Nephron (organoid): ENCODE results near the gene PVALEF.
A peak's percentile ranks its signal among the peaks of the same experiment; 100 is the strongest.

Experiments
- H3K27ac Mint-ChIP-seq, 3 experiments: 2 replicates each; pipeline ENCODE4 v1.8.0; 2020; ENCODE audit warnings: mixed read lengths in 3 of 3, mild to moderate bottlenecking in 2 of 3, moderate library complexity in 1 of 3
- H3K27me3 Mint-ChIP-seq: 2 replicates; pipeline ENCODE4 v1.8.0; 2021; ENCODE audit warnings: low read depth, mild to moderate bottlenecking, moderate library complexity, mixed read lengths
- H3K36me3 Mint-ChIP-seq: 2 replicates; pipeline ENCODE4 v1.8.0; 2020; ENCODE audit warnings: low read depth, mixed read lengths
- H3K4me1 Mint-ChIP-seq: 2 replicates; pipeline ENCODE4 v1.8.0; 2020; ENCODE audit warnings: mixed read lengths
- H3K4me3 Mint-ChIP-seq, 3 experiments: 2 replicates each; pipeline ENCODE4 v1.8.0; 2020; ENCODE audit warnings: mild to moderate bottlenecking in 3 of 3, mixed read lengths in 3 of 3, moderate library complexity in 2 of 3
- H3K9me3 Mint-ChIP-seq: 2 replicates; pipeline ENCODE4 v1.8.0; 2020; ENCODE audit warnings: mixed read lengths
- TF ChIP-seq, protein P1 (sequence below), 3 experiments: fragments of 200-600 bp; sonication (generic); IDR thresholded peaks; one replicate each; pipeline ENCODE4 v1.5.0; 2021; ENCODE audit warnings: antibody characterized with exemption in 3 of 3; ENCODE audit not compliant: unreplicated experiment in 3 of 3

Gene PVALEF

DNA sequence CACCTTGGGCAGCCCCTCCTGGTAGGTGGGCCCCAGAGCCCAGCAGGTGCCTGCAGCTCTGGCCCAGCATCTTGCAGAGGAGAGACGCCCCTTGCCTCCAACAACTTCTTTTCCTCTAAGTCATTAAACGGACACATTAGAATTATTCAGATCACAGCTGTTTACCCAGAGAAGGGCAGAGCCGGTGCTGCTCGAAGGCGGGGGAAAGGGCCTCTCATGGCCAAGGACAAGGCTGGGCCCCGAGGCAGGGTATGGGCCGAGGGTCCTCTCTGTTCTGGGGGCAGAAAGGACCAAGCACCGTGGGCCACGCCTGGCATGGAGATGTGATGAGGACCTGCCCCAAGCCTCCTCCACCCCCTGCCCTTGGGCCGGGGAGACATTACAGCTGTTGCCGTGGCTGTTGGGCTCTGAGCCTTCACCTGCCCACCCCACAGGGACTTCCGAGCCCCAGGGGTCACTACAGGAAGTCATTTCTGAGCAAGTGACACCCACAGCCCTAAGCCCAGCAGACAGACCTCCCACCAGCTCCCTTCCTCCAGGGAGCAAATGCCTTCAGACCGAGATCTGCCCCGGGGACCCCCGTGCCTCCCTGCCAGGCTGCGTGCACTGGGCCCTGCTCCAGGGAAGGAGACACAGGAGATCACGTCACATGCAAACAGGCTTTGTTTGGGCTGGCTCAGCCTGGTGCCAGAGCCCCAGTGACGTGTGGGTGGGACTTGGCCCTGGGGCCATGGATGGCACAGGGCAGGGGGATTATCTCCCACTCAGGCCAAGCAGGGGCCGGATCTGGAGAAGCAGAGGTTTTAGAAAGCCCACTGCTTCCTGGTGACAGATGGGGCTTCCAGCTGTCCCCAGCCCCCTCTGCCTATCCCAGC, 699 bp upstream of the PVALEF start:
- peaks cover 14% of the 10 kb centered on the region for H3K27me3 Mint-ChIP-seq
- H3K9me3 Mint-ChIP-seq: no peaks in the 10 kb centered on the region
- peak overlapping the region; percentile 65 to 77 (median 72) for H3K4me3 Mint-ChIP-seq
- peak overlapping the region; percentile 46 to 68 (median 50) for H3K27ac Mint-ChIP-seq
- H3K36me3 Mint-ChIP-seq: no peaks in the 10 kb centered on the region
- peaks cover 9% of the 10 kb centered on the region for H3K4me1 Mint-ChIP-seq
- TF ChIP-seq, protein P1, sequence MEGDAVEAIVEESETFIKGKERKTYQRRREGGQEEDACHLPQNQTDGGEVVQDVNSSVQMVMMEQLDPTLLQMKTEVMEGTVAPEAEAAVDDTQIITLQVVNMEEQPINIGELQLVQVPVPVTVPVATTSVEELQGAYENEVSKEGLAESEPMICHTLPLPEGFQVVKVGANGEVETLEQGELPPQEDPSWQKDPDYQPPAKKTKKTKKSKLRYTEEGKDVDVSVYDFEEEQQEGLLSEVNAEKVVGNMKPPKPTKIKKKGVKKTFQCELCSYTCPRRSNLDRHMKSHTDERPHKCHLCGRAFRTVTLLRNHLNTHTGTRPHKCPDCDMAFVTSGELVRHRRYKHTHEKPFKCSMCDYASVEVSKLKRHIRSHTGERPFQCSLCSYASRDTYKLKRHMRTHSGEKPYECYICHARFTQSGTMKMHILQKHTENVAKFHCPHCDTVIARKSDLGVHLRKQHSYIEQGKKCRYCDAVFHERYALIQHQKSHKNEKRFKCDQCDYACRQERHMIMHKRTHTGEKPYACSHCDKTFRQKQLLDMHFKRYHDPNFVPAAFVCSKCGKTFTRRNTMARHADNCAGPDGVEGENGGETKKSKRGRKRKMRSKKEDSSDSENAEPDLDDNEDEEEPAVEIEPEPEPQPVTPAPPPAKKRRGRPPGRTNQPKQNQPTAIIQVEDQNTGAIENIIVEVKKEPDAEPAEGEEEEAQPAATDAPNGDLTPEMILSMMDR (IDR thresholded peaks at IDR 0.05; ENCODE audit: unreplicated experiment in 3 of 3): no peak

DNA sequence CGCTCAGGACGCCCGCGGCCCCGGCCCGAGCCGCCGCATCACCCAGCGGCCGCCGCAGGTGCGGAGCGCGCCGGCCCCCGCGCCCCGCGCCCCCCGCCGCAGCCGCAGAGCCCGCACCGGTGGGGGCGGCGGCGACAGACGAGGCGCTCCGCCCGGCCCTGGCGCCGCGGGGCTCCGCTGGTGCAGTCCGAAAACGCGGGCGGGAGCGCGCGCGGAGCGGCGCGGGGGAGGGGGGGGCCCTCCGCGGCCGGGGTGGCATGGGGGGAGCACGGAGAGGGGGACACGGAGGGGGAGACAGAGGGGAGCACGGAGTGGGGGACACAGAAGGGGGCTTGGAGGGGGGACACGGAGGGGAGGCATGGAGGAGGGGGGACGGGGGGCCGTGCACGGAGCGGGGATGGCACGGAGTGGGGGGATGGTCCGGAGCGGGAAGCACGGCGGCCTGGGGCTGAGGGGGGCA, 756 bp downstream of the PVALEF start, which contains the start of gene AATK:
TSS of gene AATK (minus strand) at position 189 of the 460 bp plus-strand sequence. CDS start 229 bp downstream, outside the sequence.
- H3K4me3 Mint-ChIP-seq: peak within 1 kb of the TSS; percentile 65 to 77 (median 75)
- H3K27ac Mint-ChIP-seq: no peak within 1 kb of the TSS
- no peaks in the 10 kb centered on the region for H3K36me3 Mint-ChIP-seq
- TF ChIP-seq, protein P1 (IDR thresholded peaks at IDR 0.05; ENCODE audit: unreplicated experiment in 3 of 3): no peak
- H3K4me1 Mint-ChIP-seq: peaks cover 9% of the 10 kb centered on the region
- H3K27me3 Mint-ChIP-seq: peaks cover 13% of the 10 kb centered on the region
- H3K9me3 Mint-ChIP-seq: no peaks in the 10 kb centered on the region

DNA sequence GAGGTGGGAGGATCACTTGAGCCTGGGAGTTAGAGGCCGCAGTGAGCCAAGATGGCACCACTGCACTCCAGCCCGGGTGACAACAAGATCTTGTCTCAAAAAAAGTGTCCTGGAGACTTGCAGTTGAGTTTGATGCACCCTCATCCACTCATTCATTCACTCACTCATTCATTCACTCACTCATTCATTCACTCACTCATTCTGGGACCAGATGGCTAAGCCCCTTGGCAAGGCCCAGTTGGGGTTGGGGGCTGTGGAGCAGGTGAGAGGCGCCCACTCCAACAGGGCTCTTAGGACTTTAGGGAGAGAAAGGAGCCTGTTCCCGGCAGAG, 1.9 kb downstream of the PVALEF start:
- Mint-ChIP-seq H3K27ac (no peak overlapping the region), H3K4me3 (peak overlapping the region; percentile 71 to 82 (median 80)), H3K27me3 (peaks cover 14% of the 10 kb centered on the region), H3K9me3 (no peaks in the 10 kb centered on the region), H3K36me3 (no peaks in the 10 kb centered on the region), H3K4me1 (peaks cover 14% of the 10 kb centered on the region)
- TF ChIP-seq, protein P1 (IDR thresholded peaks at IDR 0.05; ENCODE audit: unreplicated experiment in 3 of 3): no peak

DNA sequence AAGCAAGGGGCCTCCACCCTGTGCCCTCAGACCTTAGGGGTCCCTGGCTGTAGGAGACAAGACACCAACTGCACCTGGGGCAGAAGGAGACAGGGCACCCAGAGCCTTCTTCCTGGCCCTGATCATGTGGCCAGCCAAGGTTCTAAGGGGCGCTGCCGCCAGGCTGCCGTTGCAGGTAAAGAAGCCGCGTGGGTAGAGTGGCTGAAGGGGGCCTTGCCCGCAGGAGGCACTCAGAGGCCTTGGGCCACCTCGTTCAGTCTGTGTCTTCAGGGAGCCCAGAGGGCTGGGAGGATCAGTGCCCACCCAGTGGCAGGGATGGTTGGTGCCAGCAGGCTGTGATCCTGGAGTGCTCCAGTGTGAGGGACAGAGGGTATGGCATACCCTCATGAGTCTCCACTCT, 2.3 kb downstream of the PVALEF start:
- Mint-ChIP-seq H3K4me3 (peak overlapping the region in 2 of 3 experiments; percentile 36 to 71), H3K27ac (no peak overlapping the region), H3K27me3 (peaks cover 14% of the 10 kb centered on the region), H3K36me3 (no peaks in the 10 kb centered on the region), H3K9me3 (no peaks in the 10 kb centered on the region), H3K4me1 (peaks cover 15% of the 10 kb centered on the region)
- TF ChIP-seq, protein P1 (IDR thresholded peaks at IDR 0.05; ENCODE audit: unreplicated experiment in 3 of 3): no peak

DNA sequence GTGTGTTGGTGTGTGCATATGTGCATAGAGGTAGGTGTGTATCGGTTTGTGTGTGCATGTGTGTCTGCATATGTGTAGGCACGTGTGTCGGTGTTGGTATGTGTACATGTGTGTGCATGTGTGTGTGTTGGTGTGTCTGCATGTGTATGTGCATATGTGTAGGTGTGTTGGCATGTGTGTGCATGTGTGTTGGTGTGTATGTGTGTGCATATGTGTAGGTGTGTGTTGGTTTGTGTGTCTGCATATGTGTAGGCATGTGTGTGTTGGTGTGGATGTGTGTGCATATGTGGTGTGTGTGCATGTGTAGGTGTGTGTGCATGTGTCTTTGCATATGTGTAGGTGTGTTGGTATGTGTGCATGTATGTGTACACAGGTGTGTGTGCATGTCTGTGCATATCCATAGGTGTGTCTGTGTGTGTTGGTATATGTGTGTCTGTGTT, 4.6 kb downstream of the PVALEF start:
- H3K27me3 Mint-ChIP-seq: peaks cover 8% of the 10 kb centered on the region
- peaks cover 17% of the 10 kb centered on the region for H3K4me1 Mint-ChIP-seq
- H3K27ac Mint-ChIP-seq: no peak overlapping the region
- H3K4me3 Mint-ChIP-seq: no peak overlapping the region
- TF ChIP-seq, protein P1 (IDR thresholded peaks at IDR 0.05; ENCODE audit: unreplicated experiment in 3 of 3): no peak
- peaks cover 10% of the 10 kb centered on the region for H3K9me3 Mint-ChIP-seq
- H3K36me3 Mint-ChIP-seq: peaks cover 7% of the 10 kb centered on the region
